ENCODE data around the gene LILRB3. TPM values are rescaled to one million over a fixed set of nuclear protein-coding genes. Genes with fewer than 3 reads are reported as not detected.

The LILRB3 gene
- total RNA-seq, 4 donors from 2014 or later: 0.56 to 16.1 (median 10.1) TPM

- no peaks in the 10 kb centered on the region for H3K27me3 ChIP-seq
Measured at GRCh38 chr19:54254195-54254906, 31.5 kb upstream of the LILRB3 start.

GRCh38 chr19:54253331-54254194 lies 30.8 kb upstream of the LILRB3 start:
- 57 to 62% methylated on average over 13 to 19 of the region's 23 CpGs for WGBS, 2 donors
- no peak for TF ChIP-seq POLR2A (IDR thresholded peaks at IDR 0.05)
- TF ChIP-seq CTCF (IDR thresholded peaks at IDR 0.05): no peak
- no peak for DNase-seq
- Histone ChIP-seq H3K4me1 (no peaks in the 10 kb centered on the region), H3K27ac (no peak overlapping the region), H3K36me3 (no peaks in the 10 kb centered on the region), H3K4me3 (replicated peaks in 1 of 3) (no peak overlapping the region), H3K27me3 (no peaks in the 10 kb centered on the region), H3K9me3 (no peaks in the 10 kb centered on the region)
- intact Hi-C loops (cut with DNase I): no loop called here

More at GRCh38 chr19:54254195-54254906, 31.5 kb upstream of the LILRB3 start:
- Histone ChIP-seq H3K4me3 (replicated peaks in 1 of 3) (no peak overlapping the region), H3K9me3 (no peaks in the 10 kb centered on the region), H3K27ac (no peak overlapping the region), H3K36me3 (no peaks in the 10 kb centered on the region), H3K4me1 (no peaks in the 10 kb centered on the region)
- DNase-seq: no peak
- 47 to 50% methylated on average over 12 to 14 of the region's 17 CpGs for WGBS, 2 donors
- intact Hi-C loops (cut with DNase I): no loop called here
- TF ChIP-seq CTCF (IDR thresholded peaks at IDR 0.05) (no peak), POLR2A (IDR thresholded peaks at IDR 0.05) (no peak)

GRCh38 chr19:54252845-54253244 lies 30.0 kb upstream of the LILRB3 start:
- Histone ChIP-seq H3K4me1 (no peaks in the 10 kb centered on the region), H3K27me3 (no peaks in the 10 kb centered on the region), H3K27ac (no peak overlapping the region), H3K9me3 (no peaks in the 10 kb centered on the region), H3K4me3 (replicated peaks in 1 of 3) (no peak overlapping the region), H3K36me3 (no peaks in the 10 kb centered on the region)
- no peak for TF ChIP-seq POLR2A (IDR thresholded peaks at IDR 0.05)
- no peak for TF ChIP-seq CTCF (IDR thresholded peaks at IDR 0.05)
- intact Hi-C loops (cut with DNase I): no loop called here
- WGBS, 2 donors: 75 to 81% methylated on average over 9 to 11 of the region's 11 CpGs
- DNase-seq: no peak

GRCh38 chr19:54252243-54252642 lies 29.4 kb upstream of the LILRB3 start:
- 76 to 84% methylated on average over 8 to 9 of the region's 9 CpGs for WGBS, 2 donors
- Histone ChIP-seq H3K36me3 (no peaks in the 10 kb centered on the region), H3K4me1 (no peaks in the 10 kb centered on the region), H3K4me3 (replicated peaks in 1 of 3) (no peak overlapping the region), H3K27ac (no peak overlapping the region), H3K27me3 (no peaks in the 10 kb centered on the region), H3K9me3 (no peaks in the 10 kb centered on the region)
- no peak for DNase-seq
- intact Hi-C loops (cut with DNase I): no loop called here
- TF ChIP-seq POLR2A (IDR thresholded peaks at IDR 0.05) (no peak), CTCF (IDR thresholded peaks at IDR 0.05) (no peak)
